Hypothalamus (tissue), 51 donors: ENCODE measurements around the gene CCPG1.
A peak's percentile ranks its signal among the peaks of the same experiment; 100 is the strongest.

ENCODE experiments used
- DNase-seq, 51 donors: peaks; one replicate each; lab custom pipeline; 2025; lab: John Stamatoyannopoulos, UW

CCPG1 gene

DNA sequence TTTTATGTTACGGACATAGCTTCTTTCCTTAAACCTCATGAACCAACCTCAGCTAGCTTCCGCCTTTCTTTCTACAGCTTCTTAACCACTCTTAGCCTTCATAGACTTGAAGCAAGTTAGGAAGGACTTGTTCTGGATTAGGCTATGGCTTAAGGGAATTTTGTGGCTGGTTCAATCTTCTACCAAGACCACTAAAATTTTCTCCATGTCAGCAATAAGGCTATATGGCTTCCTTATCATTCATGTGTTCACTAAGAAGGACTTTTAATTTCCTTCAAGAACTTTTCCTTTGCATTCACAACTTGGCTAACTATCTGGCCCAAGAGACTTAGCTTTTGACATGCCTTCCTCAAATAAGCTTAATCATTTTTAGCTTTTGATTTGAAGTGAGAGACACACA lies 24.5 kb downstream of the CCPG1 start:
- no peak for DNase-seq

DNA sequence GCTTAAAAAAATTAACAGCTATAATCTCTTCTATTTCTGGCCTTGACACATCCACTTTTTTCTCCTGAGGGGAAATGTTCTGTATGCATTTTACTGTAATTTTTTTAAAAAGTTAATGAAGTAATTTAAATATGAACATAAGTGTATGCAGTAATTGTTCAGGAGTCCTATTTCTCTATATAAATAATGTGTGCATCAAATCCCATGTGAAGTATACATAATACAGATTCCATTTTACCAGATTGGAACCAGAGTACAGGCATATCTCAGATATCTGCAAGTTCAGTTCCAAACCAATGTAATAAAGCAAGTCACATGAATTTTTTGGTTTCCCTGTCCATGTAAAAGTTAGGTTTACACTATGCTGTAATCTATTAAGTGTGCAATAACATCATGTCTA lies 26.6 kb downstream of the CCPG1 start:
- DNase-seq = no peak

DNA sequence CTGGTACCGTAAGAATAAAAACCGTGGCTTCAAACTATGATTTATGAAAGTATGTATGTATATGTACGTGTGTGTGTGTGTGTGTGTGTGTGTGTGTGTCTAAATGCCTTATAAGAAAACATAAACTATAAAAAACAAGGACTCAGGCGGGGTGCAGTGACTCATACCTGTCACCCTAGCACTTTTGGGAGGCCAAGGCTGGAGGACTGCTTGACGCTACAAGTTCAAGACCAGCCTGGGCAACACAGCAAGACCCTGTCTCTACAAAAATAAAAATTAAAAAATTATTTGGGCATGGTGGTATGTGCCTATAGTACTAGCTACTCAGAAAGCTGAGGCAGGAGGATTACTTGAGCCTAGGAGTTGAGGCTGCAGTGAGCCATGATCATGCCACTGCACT lies 29.1 kb downstream of the CCPG1 start:
- DNase-seq = no peak

DNA sequence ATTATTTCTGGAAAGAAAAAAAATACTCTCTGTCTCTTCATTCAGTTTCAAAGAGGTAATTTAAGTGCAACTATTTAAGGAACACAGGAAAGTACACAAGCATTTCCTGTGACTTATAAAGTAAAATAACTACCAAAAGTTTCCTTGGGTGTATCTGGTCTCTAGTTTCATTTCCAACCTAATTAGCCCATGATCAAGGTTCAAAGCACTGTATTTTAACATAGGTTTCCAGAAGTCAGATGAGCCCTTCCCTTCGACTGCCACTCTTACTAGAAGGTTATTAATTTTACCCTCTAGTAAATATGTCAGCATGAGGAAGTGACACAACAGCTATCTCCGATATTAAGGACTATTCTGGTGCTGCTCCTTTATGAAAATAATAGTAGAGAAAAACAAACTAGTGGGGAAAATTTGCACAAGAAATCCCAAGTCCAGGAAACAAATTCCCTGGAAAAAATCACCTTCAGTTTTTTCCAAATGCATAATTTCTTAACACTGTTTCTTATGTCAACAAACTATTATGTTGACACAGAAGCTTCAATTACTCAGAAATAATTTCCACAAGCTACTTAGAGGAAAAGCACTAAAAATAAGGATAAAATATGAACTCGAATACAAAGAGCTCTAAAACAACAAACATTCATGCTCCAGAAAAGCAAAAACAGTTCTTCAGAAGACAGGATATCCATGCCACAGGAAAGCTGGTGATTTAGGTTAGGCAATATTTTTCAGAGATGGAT lies 35.3 kb downstream of the CCPG1 start:
- DNase-seq = no peak

DNA sequence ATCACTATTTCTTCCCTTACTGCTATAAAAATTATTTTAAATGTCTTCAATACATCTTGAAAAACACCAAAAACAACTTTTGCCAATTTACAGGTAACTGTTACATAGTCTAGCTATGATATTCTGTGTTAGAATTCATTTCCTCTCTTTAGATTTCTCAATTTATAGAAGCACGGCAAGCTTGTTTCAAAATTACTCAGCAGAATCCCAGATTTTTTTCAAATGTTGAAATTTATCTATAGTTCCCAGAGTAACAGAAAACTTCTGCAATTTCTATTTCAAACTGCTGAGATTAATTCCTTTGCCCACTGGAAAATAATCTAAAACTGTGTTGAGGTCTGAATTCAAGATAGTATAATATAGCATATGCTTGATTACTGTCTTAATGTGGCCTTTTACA lies 41.2 kb downstream of the CCPG1 start:
- no peak for DNase-seq

DNA sequence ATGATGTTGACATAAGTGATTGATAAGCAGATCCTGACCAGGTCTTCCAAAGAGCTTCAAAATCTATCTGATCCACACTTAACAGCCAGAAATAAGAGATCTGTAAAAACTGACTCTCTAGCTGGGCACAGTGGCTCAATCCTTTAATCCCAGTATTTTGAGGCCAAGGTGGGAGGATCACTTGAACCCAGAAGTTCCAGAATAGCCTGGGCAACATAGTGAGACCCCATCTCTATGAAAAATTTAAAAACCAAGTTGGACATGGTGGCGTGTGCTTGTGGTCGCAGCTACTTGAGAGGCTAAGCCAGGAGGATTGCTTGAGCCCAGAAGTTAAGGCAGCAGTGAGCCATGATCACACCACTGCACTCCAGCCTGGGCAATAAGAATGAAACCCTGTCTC lies 45.5 kb downstream of the CCPG1 start:
- no peak for DNase-seq

DNA sequence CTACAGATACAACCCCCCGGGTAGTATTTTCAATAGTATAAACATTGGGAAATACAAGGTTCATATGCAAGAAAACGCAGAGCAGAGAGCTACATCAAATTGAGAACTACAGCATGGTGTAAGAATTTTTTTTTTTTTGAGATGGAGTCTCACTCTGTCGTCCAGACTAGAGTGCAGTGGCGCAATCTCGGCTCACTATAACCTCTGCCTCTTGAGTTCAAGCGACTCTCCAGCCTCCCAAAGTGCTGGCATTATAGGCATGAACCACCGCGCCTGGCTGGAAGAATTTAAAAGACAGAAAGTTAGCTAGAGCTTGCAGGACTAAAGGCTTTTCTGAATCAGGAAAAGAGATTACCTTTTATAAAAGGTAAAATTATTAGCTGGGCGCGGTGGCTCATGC lies 47.1 kb downstream of the CCPG1 start:
- DNase-seq = no peak

DNA sequence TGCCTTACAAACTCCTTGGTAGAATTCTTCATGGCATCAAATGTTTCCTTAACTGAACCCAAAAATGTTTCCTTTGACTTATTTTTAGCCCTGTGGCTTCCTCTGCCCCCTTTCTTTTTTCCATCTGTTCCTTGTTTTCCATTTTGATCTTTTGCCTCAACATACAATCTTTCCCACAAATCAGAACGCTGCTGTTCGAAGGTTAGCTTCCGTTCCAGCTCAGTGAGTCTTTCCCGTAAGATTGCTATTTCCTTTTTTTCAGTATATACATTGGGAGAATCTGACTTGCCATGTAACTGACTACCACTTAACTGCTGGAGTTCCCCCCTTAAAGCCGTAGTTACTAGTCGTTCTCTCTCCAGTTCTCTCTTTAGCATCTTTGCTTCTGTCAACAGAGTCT lies 47.9 kb downstream of the CCPG1 start:
- DNase-seq = no peak

DNA sequence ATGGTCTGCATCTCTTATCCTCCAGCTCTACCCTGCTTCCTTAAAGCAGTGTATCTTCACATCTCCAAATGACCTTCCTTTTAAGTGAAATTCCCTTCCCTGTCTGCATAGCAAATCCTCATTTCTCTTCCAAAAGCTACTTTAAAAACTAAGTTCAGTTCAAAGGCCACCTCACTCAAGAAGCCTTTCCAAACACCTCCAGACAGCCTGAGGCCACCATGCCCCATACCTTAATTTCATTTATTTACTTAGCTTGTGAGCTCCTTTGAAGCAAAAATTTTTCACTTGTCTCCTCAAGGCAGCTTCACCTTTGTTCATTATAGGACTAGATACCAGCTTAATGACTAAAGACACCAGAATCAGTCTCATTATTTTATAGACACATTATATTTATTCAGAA lies 49.7 kb downstream of the CCPG1 start:
- no peak for DNase-seq

DNA sequence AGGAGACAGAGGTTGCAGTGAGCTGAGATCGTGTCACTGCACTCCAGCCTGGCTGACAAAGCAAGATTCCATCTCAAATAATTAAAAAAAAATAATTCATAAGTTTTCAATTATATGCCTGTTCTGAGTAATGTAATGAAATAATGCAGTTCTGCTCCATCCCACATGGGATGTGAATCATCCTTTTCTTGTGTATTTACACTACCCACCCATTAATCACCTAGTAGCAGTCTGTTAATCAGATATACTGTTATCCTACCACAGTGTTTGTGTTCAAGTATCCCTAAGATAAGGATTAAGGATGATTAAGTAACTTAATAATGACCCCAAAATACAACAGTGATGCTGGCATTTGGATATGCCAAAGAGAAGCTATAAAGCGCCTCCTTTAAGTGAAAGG lies 50.4 kb downstream of the CCPG1 start:
- DNase-seq = no peak

DNA sequence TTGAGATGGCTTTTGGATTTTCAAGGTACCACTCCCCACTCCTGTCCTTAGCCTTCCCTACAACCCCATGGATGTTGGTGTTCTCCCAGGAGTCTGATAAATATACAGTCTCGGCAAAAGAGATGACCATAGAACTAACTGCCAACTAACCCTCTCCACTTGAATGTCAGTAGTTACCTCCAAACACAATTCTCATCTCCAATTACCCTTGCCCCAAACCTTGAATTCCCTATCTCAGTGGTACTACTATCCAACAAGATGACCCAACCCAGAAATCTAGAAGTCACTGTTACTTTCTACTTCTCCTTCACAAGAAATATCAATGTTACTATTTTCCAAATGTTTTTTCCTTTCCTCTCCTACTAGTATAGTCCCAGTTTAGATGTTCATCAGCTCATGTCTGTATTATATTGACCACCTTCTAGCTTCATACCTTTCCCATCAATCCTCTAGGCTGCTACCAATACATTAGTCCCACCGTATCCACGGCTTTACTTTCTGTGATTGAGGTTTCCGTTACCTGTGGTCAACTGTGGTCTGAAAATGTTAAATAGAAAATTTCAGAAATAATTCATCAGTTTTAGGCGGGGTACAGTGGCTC lies 51.1 kb downstream of the CCPG1 start:
- DNase-seq = no peak

DNA sequence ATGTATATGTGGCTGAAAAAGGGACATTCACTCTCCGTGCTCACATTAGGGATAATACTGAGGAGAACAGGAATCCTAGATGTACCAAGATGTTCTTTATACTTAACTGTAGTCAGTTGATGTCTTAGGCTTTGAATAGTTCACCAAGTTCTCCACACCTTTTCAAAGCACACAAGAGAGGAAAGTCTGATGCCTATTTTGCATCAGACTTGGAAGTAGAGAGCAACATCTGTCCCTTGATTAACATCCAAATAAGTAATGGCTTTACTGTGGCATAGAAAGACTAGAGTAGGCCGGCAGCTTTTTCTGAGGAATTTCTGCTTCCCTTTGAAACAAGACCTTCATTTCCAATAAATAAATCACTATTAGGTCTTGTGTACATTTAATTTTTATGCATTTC lies 55.1 kb downstream of the CCPG1 start:
- DNase-seq = no peak

DNA sequence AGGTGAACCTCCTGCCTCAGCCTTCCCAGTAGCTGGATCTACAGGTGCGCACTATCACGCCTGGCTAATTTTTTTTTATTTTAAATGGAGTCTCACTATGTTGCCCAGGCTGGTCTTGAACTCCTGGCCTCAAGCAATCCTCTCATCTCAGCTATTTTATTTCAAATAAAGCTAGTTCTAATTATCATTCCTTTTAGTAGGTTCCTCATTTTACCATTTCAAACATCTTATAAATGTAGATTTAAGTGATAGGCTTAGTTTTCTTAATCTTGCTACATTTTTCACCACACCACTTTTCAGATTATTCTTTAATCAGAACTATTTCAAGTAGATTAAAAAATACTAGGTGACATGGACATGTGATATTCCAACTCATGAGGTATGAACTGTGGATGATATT lies 58.9 kb downstream of the CCPG1 start:
- no peak for DNase-seq

DNA sequence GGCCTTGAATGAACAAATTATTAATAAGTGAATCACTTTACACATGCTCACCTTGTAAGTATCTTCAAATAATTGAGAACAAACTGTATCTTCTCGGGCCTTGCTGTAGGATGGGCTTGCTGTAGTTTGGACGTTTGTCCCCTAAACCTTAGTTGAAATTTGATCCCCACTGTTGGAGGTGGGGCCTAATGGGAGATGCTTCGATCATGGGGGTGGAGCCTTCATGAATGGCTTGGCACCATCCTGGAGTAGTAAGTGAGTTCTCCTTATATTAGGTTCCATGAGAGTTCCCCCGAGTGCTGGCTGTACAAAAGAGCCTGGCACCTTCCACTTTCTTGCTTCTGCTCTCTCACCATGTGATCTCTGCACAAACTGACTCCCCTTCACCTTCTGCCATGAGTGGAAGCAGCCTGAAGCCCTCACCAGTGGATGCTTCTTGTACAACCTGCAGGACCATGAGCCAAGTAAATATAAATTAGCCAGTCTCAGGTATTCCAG lies 59.8 kb downstream of the CCPG1 start:
- no peak for DNase-seq

DNA sequence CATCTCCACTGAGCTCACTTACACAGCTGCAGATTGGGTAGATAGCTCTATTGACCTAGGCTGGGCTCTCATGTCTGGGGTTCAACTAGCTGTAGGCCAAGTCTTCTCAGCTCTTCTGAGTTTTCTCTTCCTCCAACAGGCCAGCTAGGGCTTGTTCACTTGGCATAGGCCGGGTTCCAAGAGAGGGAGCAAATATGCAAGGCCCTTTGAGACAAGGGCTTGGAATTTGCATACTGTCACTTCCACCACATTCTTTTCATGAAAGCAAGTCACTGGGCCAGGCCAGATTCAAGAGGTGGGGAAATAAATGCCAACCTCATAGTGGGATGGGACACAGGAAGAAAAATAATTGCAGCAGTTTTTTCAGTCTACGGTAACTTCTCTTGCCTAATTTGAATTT lies 64.0 kb downstream of the CCPG1 start:
- DNase-seq = peak in 2 of 51 donors; percentile 2 to 3

DNA sequence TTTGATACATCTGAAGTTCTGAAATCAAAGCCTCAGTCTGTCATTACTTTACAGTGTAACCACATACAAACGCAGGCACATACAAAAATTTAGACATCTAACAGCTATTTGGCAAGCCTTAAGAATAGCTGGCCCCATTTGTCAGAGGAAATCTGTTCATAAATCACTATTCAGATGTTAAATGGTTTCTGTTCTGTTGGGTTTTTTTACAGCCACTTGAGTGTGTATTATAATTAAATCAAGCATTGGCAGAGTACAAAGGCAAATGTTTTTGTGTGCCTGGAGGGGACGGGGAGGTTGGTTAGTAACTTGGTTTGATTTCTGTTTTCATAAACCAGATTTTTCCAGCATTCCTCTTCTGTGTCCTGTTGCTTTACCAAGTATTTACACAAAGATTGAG lies 65.0 kb downstream of the CCPG1 start:
- no peak for DNase-seq

DNA sequence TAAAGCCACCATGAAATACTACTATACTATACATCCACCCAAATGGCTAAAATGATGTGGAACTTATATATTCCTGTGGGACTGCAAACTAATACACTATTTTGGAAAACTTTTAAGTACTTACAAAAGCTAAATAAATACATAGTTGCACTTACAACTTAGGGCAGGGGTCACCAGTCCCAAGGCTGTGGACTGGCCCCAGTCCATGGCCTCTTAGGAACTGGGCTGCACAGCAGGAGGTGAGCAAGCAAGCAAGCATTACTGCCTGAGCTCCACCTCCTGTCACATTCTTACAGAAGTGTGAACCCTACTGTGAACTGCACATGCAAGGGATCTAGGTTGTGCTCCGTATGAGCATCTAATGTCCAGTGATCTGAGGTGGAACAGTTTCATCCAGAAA lies 71.0 kb downstream of the CCPG1 start:
- DNase-seq = no peak

DNA sequence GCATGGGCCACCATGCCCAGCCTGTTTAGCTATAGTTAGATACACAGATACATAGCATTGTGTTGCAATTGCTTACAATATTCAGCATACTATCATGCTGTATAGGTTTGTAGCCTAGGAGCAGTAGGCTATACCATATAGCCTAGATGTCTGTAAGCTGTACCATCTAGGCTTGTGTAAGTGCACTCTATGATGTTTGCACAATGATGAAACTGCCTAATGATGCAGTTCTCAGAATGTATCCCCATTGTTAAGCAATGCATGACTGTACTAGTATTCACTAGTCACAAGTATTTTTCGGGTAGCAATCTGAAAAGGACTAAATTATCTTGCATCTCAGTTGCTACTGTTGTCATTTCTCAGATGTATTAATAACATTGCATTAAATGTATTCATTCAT lies 73.2 kb downstream of the CCPG1 start:
- no peak for DNase-seq

DNA sequence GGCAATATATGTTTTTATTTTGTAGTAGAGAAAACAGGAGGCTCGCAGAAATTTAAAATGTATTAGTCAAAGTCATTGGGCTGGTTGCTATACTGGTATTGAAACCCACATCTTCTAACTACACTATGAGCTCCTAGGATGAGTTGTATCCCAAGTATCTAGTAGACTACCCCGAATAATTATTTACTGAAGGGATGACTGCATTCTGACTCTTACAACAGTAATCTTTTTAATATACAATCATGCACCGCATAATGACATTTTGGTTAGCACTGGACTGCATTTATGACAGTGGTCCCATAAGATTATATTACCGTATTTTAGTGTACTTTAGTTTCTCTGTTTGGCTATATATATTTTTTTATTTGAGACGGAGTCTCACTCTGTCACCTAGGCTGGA lies 73.8 kb downstream of the CCPG1 start:
- DNase-seq = no peak

DNA sequence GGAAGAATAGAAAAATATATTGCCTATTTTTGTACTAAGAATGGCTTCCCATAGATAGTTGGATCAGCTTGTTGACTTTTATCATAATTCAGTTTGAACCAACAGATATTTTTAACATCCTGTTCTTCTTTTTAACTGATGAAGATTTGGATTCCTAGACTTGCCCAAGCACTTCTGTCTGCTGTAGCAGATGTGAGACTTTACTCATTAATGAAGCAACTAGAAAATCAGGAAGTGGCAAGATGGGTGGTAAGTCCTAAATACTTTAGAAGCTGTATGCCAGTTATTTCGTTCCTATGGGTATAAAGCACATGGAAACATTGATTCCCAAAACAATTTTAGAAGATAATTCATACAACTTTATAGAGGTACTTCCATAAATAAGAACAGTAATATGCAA lies 80.8 kb downstream of the CCPG1 start:
- DNase-seq = no peak

DNA sequence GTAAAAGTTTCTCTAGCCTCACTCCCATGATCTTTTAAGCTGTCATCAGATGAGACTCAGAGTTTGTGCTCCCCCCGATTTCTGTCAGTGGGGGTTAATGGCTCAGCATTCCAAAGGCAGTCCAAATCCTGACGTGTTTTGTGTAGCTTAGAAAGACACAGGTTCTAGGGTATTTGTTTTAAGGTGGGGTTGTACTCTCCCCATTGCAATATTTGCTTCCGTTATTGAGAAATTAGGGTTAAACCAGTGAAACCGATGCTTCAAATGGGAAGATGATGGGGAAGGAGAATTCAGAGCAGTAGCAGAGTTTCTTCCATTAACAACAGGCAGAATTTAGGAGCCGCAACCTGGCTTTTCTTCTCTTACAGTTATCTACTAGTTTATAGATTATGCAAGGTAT lies 85.7 kb downstream of the CCPG1 start:
- no peak for DNase-seq

DNA sequence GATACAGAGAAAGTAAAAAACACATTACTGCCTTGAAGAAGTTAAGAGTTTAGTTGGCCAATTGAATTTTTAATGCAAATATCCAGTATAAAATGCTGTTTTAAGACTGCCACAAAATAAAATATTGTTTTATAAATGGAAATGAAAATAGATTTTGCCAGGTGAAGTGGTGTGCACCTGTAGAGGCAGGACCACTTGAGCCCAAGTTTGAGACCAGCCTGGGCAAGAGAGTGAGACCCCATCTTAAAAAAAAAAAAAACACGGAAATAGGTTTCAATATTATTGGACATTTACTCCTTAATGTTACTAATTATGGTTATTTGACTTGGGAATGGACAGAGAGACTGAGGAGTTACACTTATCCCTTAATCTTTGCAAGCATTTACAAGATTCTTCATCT lies 87.2 kb downstream of the CCPG1 start:
- DNase-seq = no peak

DNA sequence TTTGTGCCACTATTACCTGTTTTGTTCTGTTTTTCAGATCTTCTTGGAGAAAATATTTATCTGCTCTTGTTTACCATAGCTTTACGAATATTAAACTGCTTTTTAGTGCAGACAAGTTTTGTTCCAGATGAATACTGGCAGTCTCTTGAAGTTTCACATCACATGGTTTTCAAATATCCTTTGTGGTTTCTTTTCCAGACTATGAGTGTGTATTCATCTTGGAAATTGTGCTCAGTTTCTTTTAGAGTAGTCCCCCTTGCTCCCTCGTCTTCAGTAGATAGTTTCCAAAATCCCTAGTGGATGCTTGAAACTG lies 88.0 kb downstream of the CCPG1 start:
- no peak for DNase-seq
